Left ventricle myocardium superior (tissue), 1 donor: ENCODE results near the gene ITK. TPM values are rescaled to one million over a fixed set of nuclear protein-coding genes. Genes with fewer than 3 reads are reported as not detected.
A peak's percentile ranks its signal among the peaks of the same experiment; 100 is the strongest.

Experiments used
- ATAC-seq: fragments of 200-7000 bp; cut with Tn5 transposase; one replicate; pipeline ENCODE4 v1.9.1; 2020; ENCODE audit warnings: mild to moderate bottlenecking, moderate library complexity
- DNase-seq: peaks from one replicate; pipeline ENCODE4 v3.0.0-alpha.2; 2020
- intact Hi-C: fragments of 100-400 bp; cut with micrococcal nuclease; formaldehyde crosslinking; loops from one replicate; pipeline ENCODE4 v1.11.0; 2022
- total RNA-seq: library from RNA; stranded (reverse); fragmentation: NEBNext Ultra II Directional; extraction: Animal tissue kit (Norgen Biotek cat#: 25700); gene quantifications from one replicate; pipeline ENCODE4 v1.2.1, GENCODE V29; 2021
- donor health status: DM: no; HTN: yes; CAD: no; lungs with severe emphysema.

ITK gene
- total RNA-seq, 1 donor from 2014 or later, result 0.99 TPM

- intact Hi-C loops, result no loop called here
Observed at GRCh38 chr5:157267025-157267424, 86.4 kb downstream of the ITK start.

GRCh38 chr5:157267761-157268480 is 87.3 kb downstream of the ITK start:
- intact Hi-C loops, result no loop called here
- peak; percentile 53 for DNase-seq
- ATAC-seq, result peak; percentile 69

More at GRCh38 chr5:157267025-157267424, 86.4 kb downstream of the ITK start:
- peak; percentile 5 for ATAC-seq
- DNase-seq, result no peak

- intact Hi-C loops, result no loop called here
- DNase-seq, result no peak
- ATAC-seq, result no peak
Observed at GRCh38 chr5:157269165-157269671, 88.6 kb downstream of the ITK start.

GRCh38 chr5:157269761-157270272 is 89.2 kb downstream of the ITK start:
- intact Hi-C loops, result no loop called here

GRCh38 chr5:157270771-157271170 is 90.1 kb downstream of the ITK start:
- intact Hi-C loops, result no loop called here
- ATAC-seq (no peak), DNase-seq (no peak)

More at GRCh38 chr5:157269761-157270272, 89.2 kb downstream of the ITK start:
- DNase-seq (no peak), ATAC-seq (no peak)

GRCh38 chr5:157271740-157272271 is 91.2 kb downstream of the ITK start:
- ATAC-seq (no peak), DNase-seq (peak; percentile 37)
- intact Hi-C loops, result no loop called here

GRCh38 chr5:157273131-157273556 is 92.5 kb downstream of the ITK start:
- DNase-seq, result no peak
- ATAC-seq, result peak; percentile 26
- intact Hi-C loops, result no loop called here

- no peak for DNase-seq
- intact Hi-C loops, result no loop called here
- no peak for ATAC-seq
Observed at GRCh38 chr5:157275403-157275802, 94.8 kb downstream of the ITK start.

GRCh38 chr5:157278319-157279037 is 97.8 kb downstream of the ITK start:
- DNase-seq (no peak), ATAC-seq (no peak)
- intact Hi-C loops, result no loop called here

- ATAC-seq, result no peak
- intact Hi-C loops, result no loop called here
- no peak for DNase-seq
Observed at GRCh38 chr5:157279605-157280239, 99.1 kb downstream of the ITK start.

- no peak for ATAC-seq
- intact Hi-C loops, result no loop called here
- DNase-seq, result no peak
Observed at GRCh38 chr5:157280927-157281326, 100.3 kb downstream of the ITK start.

- intact Hi-C loops, result no loop called here
- ATAC-seq (no peak), DNase-seq (no peak)
Observed at GRCh38 chr5:157282150-157282549, 101.5 kb downstream of the ITK start.

- intact Hi-C loops, result no loop called here
- ATAC-seq (peak; percentile 40), DNase-seq (peak; percentile 40)
Observed at GRCh38 chr5:157283434-157283833, 102.8 kb downstream of the ITK start.

- intact Hi-C loops, result no loop called here
- DNase-seq (no peak), ATAC-seq (peak; percentile 23)
Observed at GRCh38 chr5:157284458-157285212, 104.0 kb downstream of the ITK start.

- intact Hi-C loops, result no loop called here
- ATAC-seq (peak; percentile 24), DNase-seq (no peak)
Observed at GRCh38 chr5:157285310-157286035, 104.8 kb downstream of the ITK start.

GRCh38 chr5:157286761-157287211 is 106.1 kb downstream of the ITK start:
- intact Hi-C loops, result no loop called here
- ATAC-seq (peak; percentile 78), DNase-seq (peak; percentile 71)

- intact Hi-C loops, result no loop called here
- peak; percentile 62 for ATAC-seq
Observed at GRCh38 chr5:157288405-157289163, 107.9 kb downstream of the ITK start.

More at GRCh38 chr5:157288405-157289163, 107.9 kb downstream of the ITK start:
- DNase-seq, result no peak
